GM23338 (cell line): ENCODE measurements around the gene EARS2. TPM values are rescaled to one million over a fixed set of nuclear protein-coding genes. Genes with fewer than 3 reads are reported as not detected.

Source experiments
- ATAC-seq: fragments of 200-7000 bp; cut with Tn5 transposase; 3 replicates; pipeline ENCODE4 v1.9.1; 2020
- DNase-seq: peaks from one replicate; pipeline ENCODE4 v3.0.0-alpha.2; 2015; ENCODE audit warnings: low spot score
- H2AFZ ChIP-seq: fragments of 200-600 bp; sonication (generic); 2 replicates; pipeline ENCODE4 v1.8.0; 2016; ENCODE audit warnings: antibody characterized with exemption, mild to moderate bottlenecking, moderate library complexity
- H3F3A ChIP-seq: fragments of 200-600 bp; sonication (generic); replicated peaks from 2 replicates; pipeline ENCODE4 v1.8.0; 2017; ENCODE audit warnings: antibody characterized with exemption, mixed run types, low read depth
- H3K27ac ChIP-seq: fragments of 200-600 bp; sonication (generic); 2 replicates; pipeline ENCODE4 v1.6.1; 2016; ENCODE audit warnings: low read depth
- H3K27me3 ChIP-seq: fragments of 200-600 bp; sonication (generic); 2 replicates; pipeline ENCODE4 v1.8.0; 2016; ENCODE audit warnings: mild to moderate bottlenecking, mixed run types, moderate library complexity; ENCODE audit not compliant: insufficient read depth
- H3K36me3 ChIP-seq: fragments of 200-600 bp; sonication (generic); 2 replicates; pipeline ENCODE4 v1.8.0; 2016; ENCODE audit warnings: mild to moderate bottlenecking; ENCODE audit not compliant: insufficient read depth
- H3K4me1 ChIP-seq: fragments of 200-600 bp; sonication (generic); 2 replicates; pipeline ENCODE4 v1.8.0; 2016; ENCODE audit warnings: mild to moderate bottlenecking, moderate library complexity; ENCODE audit not compliant: insufficient read depth
- H3K4me2 ChIP-seq: fragments of 200-600 bp; sonication (generic); 2 replicates; pipeline ENCODE4 v1.7.1; 2017; ENCODE audit warnings: mixed run types
- H3K4me3 ChIP-seq: fragments of 200-600 bp; sonication (generic); 2 replicates; pipeline ENCODE4 v1.6.1; 2016; ENCODE audit warnings: mixed run types
- H3K79me2 ChIP-seq: fragments of 200-600 bp; sonication (generic); replicated peaks from 2 replicates; pipeline ENCODE4 v1.8.0; 2017; ENCODE audit warnings: mild to moderate bottlenecking; ENCODE audit not compliant: insufficient read depth
- H3K9me2 ChIP-seq: fragments of 200-600 bp; sonication (generic); 2 replicates; pipeline ENCODE4 v1.8.0; 2017; ENCODE audit not compliant: insufficient read depth
- H4K20me1 ChIP-seq: fragments of 200-600 bp; sonication (generic); replicated peaks from 2 replicates; pipeline ENCODE4 v1.8.0; 2017; ENCODE audit warnings: mild to moderate bottlenecking; ENCODE audit not compliant: insufficient read depth
- H3K27ac Mint-ChIP-seq: 2 replicates; pipeline ENCODE4 v1.8.0; 2020; ENCODE audit warnings: inconsistent platforms, mild to moderate bottlenecking, moderate library complexity, mixed read lengths
- H3K27me3 Mint-ChIP-seq: 3 replicates; pipeline ENCODE4 v1.8.0; 2022; ENCODE audit warnings: low read depth, mild to moderate bottlenecking, moderate library complexity, mixed read lengths, inconsistent platforms; ENCODE audit not compliant: insufficient read depth, poor library complexity
- H3K36me3 Mint-ChIP-seq: 3 replicates; pipeline ENCODE4 v1.8.0; 2021; ENCODE audit warnings: low read depth, mild to moderate bottlenecking, inconsistent platforms, moderate library complexity, mixed read lengths
- H3K4me1 Mint-ChIP-seq: 3 replicates; pipeline ENCODE4 v1.8.0; 2020; ENCODE audit warnings: mild to moderate bottlenecking, inconsistent platforms, mixed read lengths
- H3K4me3 Mint-ChIP-seq: 3 replicates; pipeline ENCODE4 v1.8.0; 2021; ENCODE audit warnings: moderate library complexity, mild to moderate bottlenecking, inconsistent platforms, mixed read lengths
- H3K9me3 Mint-ChIP-seq: 3 replicates; pipeline ENCODE4 v1.8.0; 2020; ENCODE audit warnings: moderate library complexity, mild to moderate bottlenecking, inconsistent platforms, mixed read lengths
- CREB1 ChIP-seq: fragments of 250-450 bp; sonication (Bioruptor Pico); IDR thresholded peaks from 2 replicates; pipeline ENCODE4 v1.5.0; 2020; ENCODE audit warnings: low read depth, mild to moderate bottlenecking, moderate library complexity
- CTCF ChIP-seq, 2 experiments: fragments of 200-600 bp in 1 of 2; sonication (generic) in 1 of 2; conservative IDR thresholded peaks; 2 replicates each; pipeline versions ENCODE4 v1.5.1 to v1.6.1; 2016 to 2017; ENCODE audit warnings: antibody characterized with exemption in 2 of 2, low read depth in 2 of 2, mild to moderate bottlenecking in 2 of 2, moderate library complexity in 1 of 2
- EZH2 ChIP-seq: fragments of 200-600 bp; sonication (generic); IDR thresholded peaks from one replicate; pipeline ENCODE4 v1.8.0; 2017; ENCODE audit warnings: antibody characterized with exemption, mild to moderate bottlenecking, low read depth; ENCODE audit not compliant: unreplicated experiment
- EZH2phosphoT487 ChIP-seq: fragments of 200-600 bp; sonication (generic); IDR thresholded peaks from one replicate; pipeline ENCODE4 v1.8.1; 2018; ENCODE audit warnings: antibody characterized with exemption; ENCODE audit not compliant: unreplicated experiment
- JUNB ChIP-seq: IDR thresholded peaks from one replicate; pipeline ENCODE4 v1.6.1; 2016; ENCODE audit warnings: antibody characterized with exemption; ENCODE audit not compliant: unreplicated experiment
- POLR2AphosphoS5 ChIP-seq: IDR thresholded peaks from 2 replicates; pipeline ENCODE4 v1.6.1; 2016; ENCODE audit warnings: antibody characterized with exemption, low read depth
- STAT1 ChIP-seq: IDR thresholded peaks from one replicate; pipeline ENCODE4 v1.6.1; 2016; ENCODE audit warnings: antibody characterized with exemption; ENCODE audit not compliant: unreplicated experiment
- ZNF114 ChIP-seq: fragments of 250-450 bp; sonication (Bioruptor Pico); IDR thresholded peaks from 2 replicates; pipeline ENCODE4 v1.5.0; 2020; ENCODE audit warnings: mild to moderate bottlenecking, moderate library complexity
- polyA plus RNA-seq: library from polyadenylated mRNA; unstranded; fragments of >200 nt; fragmentation: Nextera tagmentation; extraction: Ambion mirVana; gene quantifications from 2 replicates; pipeline ENCODE4 v1.2.1, GENCODE V29; 2016
- total RNA-seq: library from RNA; depleted of rRNA; stranded (reverse); fragments of >200 nt; shearing (Covaris generic); gene quantifications from 2 replicates; pipeline ENCODE4 v1.2.3, GENCODE V29; 2014
- TF ChIP-seq, protein P1 (sequence below): IDR thresholded peaks from one replicate; pipeline ENCODE4 v1.6.1; 2018; ENCODE audit warnings: antibody characterized with exemption; ENCODE audit not compliant: unreplicated experiment
- TF ChIP-seq, protein P2 (sequence below): fragments of 250-450 bp; sonication (Bioruptor Pico); IDR thresholded peaks from 2 replicates; pipeline ENCODE4 v1.5.0; 2020; ENCODE audit warnings: mild to moderate bottlenecking, moderate library complexity

EARS2 gene
- total and polyA plus RNA-seq, 2 experiments from 2014 or later = 22.6 to 89.1 TPM

GRCh38 chr16:23578101-23578830 lies 21.1 kb upstream of the EARS2 start (continued):
- TF ChIP-seq, protein P1, sequence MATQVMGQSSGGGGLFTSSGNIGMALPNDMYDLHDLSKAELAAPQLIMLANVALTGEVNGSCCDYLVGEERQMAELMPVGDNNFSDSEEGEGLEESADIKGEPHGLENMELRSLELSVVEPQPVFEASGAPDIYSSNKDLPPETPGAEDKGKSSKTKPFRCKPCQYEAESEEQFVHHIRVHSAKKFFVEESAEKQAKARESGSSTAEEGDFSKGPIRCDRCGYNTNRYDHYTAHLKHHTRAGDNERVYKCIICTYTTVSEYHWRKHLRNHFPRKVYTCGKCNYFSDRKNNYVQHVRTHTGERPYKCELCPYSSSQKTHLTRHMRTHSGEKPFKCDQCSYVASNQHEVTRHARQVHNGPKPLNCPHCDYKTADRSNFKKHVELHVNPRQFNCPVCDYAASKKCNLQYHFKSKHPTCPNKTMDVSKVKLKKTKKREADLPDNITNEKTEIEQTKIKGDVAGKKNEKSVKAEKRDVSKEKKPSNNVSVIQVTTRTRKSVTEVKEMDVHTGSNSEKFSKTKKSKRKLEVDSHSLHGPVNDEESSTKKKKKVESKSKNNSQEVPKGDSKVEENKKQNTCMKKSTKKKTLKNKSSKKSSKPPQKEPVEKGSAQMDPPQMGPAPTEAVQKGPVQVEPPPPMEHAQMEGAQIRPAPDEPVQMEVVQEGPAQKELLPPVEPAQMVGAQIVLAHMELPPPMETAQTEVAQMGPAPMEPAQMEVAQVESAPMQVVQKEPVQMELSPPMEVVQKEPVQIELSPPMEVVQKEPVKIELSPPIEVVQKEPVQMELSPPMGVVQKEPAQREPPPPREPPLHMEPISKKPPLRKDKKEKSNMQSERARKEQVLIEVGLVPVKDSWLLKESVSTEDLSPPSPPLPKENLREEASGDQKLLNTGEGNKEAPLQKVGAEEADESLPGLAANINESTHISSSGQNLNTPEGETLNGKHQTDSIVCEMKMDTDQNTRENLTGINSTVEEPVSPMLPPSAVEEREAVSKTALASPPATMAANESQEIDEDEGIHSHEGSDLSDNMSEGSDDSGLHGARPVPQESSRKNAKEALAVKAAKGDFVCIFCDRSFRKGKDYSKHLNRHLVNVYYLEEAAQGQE = no peak
- no peak for TF ChIP-seq ZNF114
- TF ChIP-seq CREB1 = no peak
- no peak for TF ChIP-seq JUNB
- TF ChIP-seq EZH2 = no peak
- TF ChIP-seq CTCF (conservative IDR thresholded peaks at IDR 0.05; ENCODE audit: low read depth in 2 of 2) = no peak

DNA sequence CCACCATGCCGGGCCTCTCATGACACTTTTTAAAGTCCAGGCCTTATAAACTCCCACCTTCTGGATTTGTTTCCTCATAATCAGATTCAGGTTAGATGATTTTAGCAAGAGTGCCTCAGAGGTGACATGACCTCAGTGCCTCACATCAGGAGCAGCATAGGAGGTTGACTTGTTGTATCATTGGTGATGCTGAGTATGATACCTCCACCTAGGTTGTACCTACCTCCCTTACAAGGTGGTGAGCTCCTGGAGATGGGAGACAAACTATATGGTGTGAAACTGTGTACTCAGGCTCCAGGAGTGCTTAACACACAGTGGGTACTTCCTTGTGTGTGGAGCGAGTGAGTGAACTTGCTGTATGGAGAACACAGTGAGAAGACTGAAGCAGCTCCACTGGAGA lies 20.3 kb upstream of the EARS2 start:
- Mint-ChIP-seq H3K27ac (no peak overlapping the region), H3K4me1 (no peaks in the 10 kb centered on the region), H3K9me3 (no peaks in the 10 kb centered on the region), H3K36me3 (peaks cover 47% of the 10 kb centered on the region), H3K27me3 (peaks cover 7% of the 10 kb centered on the region), H3K4me3 (no peak overlapping the region)
- no peak overlapping the region for H3K4me2 ChIP-seq
- no peak overlapping the region for H3K4me3 ChIP-seq
- DNase-seq (no peak), ATAC-seq (no peak)
- H2AFZ ChIP-seq = no peak overlapping the region
- H3K4me1 ChIP-seq = no peaks in the 10 kb centered on the region
- no peaks in the 10 kb centered on the region for H3K9me2 ChIP-seq
- H3K79me2 ChIP-seq = no peaks in the 10 kb centered on the region
- H3K36me3 ChIP-seq = peaks cover 19% of the 10 kb centered on the region; the same call in 1 of the 2 replicates
- no peaks in the 10 kb centered on the region for H3K27me3 ChIP-seq
- peaks cover 10% of the 10 kb centered on the region; the same call in 1 of the 2 replicates for H4K20me1 ChIP-seq
- 0 out of 2 replicates have a peak, but pooled peaks cover 7% of the 10 kb centered on the region for H3F3A ChIP-seq
- H3K27ac ChIP-seq = no peak overlapping the region
- TF ChIP-seq EZH2phosphoT487 (no peak), POLR2AphosphoS5 (no peak), CTCF (conservative IDR thresholded peaks at IDR 0.05; ENCODE audit: low read depth in 2 of 2) (no peak), STAT1 (no peak), CREB1 (no peak)
- TF ChIP-seq, protein P2, sequence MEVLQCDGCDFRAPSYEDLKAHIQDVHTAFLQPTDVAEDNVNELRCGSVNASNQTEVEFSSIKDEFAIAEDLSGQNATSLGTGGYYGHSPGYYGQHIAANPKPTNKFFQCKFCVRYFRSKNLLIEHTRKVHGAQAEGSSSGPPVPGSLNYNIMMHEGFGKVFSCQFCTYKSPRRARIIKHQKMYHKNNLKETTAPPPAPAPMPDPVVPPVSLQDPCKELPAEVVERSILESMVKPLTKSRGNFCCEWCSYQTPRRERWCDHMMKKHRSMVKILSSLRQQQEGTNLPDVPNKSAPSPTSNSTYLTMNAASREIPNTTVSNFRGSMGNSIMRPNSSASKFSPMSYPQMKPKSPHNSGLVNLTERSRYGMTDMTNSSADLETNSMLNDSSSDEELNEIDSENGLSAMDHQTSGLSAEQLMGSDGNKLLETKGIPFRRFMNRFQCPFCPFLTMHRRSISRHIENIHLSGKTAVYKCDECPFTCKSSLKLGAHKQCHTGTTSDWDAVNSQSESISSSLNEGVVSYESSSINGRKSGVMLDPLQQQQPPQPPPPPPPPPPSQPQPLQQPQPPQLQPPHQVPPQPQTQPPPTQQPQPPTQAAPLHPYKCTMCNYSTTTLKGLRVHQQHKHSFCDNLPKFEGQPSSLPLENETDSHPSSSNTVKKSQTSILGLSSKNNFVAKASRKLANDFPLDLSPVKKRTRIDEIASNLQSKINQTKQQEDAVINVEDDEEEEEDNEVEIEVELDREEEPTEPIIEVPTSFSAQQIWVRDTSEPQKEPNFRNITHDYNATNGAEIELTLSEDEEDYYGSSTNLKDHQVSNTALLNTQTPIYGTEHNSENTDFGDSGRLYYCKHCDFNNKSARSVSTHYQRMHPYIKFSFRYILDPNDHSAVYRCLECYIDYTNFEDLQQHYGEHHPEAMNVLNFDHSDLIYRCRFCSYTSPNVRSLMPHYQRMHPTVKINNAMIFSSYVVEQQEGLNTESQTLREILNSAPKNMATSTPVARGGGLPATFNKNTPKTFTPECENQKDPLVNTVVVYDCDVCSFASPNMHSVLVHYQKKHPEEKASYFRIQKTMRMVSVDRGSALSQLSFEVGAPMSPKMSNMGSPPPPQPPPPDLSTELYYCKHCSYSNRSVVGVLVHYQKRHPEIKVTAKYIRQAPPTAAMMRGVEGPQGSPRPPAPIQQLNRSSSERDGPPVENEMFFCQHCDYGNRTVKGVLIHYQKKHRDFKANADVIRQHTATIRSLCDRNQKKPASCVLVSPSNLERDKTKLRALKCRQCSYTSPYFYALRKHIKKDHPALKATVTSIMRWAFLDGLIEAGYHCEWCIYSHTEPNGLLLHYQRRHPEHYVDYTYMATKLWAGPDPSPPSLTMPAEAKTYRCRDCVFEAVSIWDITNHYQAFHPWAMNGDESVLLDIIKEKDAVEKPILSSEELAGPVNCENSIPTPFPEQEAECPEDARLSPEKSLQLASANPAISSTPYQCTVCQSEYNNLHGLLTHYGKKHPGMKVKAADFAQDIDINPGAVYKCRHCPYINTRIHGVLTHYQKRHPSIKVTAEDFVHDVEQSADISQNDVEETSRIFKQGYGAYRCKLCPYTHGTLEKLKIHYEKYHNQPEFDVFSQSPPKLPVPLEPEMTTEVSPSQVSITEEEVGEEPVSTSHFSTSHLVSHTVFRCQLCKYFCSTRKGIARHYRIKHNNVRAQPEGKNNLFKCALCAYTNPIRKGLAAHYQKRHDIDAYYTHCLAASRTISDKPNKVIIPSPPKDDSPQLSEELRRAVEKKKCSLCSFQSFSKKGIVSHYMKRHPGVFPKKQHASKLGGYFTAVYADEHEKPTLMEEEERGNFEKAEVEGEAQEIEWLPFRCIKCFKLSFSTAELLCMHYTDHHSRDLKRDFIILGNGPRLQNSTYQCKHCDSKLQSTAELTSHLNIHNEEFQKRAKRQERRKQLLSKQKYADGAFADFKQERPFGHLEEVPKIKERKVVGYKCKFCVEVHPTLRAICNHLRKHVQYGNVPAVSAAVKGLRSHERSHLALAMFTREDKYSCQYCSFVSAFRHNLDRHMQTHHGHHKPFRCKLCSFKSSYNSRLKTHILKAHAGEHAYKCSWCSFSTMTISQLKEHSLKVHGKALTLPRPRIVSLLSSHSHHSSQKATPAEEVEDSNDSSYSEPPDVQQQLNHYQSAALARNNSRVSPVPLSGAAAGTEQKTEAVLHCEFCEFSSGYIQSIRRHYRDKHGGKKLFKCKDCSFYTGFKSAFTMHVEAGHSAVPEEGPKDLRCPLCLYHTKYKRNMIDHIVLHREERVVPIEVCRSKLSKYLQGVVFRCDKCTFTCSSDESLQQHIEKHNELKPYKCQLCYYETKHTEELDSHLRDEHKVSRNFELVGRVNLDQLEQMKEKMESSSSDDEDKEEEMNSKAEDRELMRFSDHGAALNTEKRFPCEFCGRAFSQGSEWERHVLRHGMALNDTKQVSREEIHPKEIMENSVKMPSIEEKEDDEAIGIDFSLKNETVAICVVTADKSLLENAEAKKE (CRISPR knock-in tag) = no peak
